GM18520 (cell line): Measurements from ENCODE around the gene EPB42.
"Not testable (repeated sequence)": the region's sequence is repeated elsewhere in the genome, so short reads cannot be mapped to it uniquely, and the experiment has no call there.

Source experiments
- ATAC-seq: cut with Tn5 transposase; IDR thresholded peaks from one replicate; pipeline ENCODE4 v1.9.1; 2021; ENCODE audit not compliant: unreplicated experiment

The EPB42 gene

GRCh38 chr15:43242616-43243015, 21.8 kb upstream of the EPB42 start:
- ATAC-seq, result no peak

GRCh38 chr15:43241100-43241499, 20.3 kb upstream of the EPB42 start:
- no peak for ATAC-seq

DNA sequence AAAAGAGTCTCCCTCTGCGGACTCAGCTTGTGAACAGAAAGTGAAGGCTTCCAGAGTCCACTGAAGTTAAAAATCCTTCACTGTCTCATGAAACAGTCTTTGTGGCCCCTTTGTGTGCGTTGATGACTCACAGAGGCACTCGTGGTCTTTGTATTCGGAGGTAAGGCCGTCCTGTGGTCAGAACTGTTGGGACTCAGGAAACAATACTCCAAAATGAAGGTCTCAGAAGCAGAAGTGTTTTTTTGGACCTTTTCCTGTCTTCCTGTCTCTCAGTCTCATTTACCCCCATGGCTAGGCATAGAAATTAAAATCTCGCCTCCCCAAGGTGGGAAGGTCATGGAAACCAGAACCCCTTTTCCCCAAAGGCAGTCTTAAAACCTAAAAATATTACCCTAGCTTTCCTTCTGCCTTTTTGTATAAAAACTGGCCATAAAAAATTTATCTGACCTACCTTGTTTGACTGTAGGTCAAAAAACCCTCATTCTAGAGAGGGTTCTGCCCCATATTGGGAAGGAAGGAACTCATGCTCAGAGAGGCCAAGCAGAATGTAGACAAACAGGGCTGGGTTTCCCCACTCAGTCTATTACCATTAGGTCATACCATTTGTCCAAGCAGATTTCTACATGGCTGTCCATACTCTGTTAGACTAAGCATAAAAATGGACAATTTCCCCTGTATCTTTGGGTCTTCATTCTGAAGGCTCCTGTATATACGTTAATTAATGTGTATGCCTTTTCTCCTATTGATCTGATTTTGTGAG, 19.1 kb upstream of the EPB42 start:
- no peak for ATAC-seq

- ATAC-seq, result no peak
Measured at GRCh38 chr15:43238671-43239131, 17.9 kb upstream of the EPB42 start.

GRCh38 chr15:43237842-43238470, 17.1 kb upstream of the EPB42 start:
- ATAC-seq, result no peak

- ATAC-seq, result no peak
Measured at GRCh38 chr15:43235536-43235935, 14.7 kb upstream of the EPB42 start.

DNA sequence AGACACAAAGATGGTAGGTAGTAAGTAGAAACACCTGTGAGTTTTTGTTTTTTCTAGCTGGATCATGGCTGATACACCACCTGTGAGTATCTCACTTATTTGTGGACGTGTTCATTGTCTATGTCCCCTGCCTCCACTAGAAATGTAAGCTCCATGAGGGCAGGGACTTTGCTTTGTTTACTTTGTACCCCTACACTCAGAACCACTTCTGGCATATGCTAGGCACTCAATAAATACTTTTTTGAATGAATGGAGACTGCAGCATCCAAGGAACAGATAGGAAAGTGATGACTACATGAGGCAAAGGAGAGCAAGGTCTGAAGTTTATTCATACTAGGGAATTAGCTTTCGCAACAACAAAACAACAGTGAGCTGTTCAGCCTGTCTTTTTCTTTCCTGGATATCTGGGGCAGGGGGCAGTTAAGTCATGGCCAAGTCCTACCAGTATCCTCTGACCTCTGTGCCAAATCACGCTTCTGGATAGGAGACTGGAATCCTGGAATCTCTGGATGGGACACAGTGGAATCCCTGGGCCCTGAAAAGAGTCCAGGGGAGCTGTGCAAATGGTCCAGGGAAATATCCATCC, 11.6 kb upstream of the EPB42 start:
- no peak for ATAC-seq

GRCh38 chr15:43230640-43231115, 9.9 kb upstream of the EPB42 start:
- no peak for ATAC-seq

GRCh38 chr15:43229977-43230376, 9.2 kb upstream of the EPB42 start:
- no peak for ATAC-seq

DNA sequence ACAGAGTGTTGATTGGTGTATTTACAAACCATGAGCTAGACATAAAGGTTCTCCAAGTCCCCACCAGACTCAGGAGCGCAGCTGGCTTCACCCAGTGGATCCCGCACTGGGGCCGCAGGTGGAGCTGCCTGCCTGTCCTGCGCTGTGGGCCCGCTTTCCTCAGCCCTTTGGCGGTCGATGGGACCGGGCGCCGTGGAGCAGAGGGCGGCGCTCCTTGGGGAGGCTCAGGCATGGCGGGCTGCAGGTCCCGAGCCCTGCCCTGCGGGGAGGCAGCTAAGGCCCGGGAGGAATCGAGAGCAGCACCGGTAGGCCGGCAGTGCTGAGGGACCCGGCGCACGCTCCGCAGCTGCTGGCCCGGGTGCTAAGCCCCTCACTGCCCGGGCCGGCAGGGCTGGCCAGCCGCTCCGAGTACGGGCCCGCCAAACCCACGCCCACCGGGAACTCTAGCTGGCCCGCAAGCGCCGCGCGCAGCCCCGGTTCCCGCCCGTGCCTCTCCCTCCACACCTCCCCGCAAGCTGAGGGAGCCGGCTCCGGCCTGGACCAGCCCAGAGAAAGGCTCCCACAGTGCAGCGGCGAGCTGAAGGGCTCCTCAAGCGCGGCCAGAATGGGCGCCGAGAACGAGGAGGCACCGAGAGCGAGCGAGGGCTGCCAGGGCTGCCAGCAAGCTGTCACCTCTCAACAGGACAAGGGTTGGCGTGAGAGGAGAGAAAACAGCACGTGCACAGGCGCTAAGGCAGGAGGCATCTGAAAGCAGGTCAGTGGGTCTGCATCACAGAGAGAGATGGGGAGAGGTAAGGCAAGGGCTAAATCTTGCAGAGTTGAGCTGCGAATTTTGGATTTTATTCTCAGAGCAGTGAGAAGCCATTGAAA, 5.9 kb upstream of the EPB42 start:
- no peak for ATAC-seq

- not testable (repeated sequence) for ATAC-seq
Measured at GRCh38 chr15:43225950-43226255, 5.1 kb upstream of the EPB42 start.

DNA sequence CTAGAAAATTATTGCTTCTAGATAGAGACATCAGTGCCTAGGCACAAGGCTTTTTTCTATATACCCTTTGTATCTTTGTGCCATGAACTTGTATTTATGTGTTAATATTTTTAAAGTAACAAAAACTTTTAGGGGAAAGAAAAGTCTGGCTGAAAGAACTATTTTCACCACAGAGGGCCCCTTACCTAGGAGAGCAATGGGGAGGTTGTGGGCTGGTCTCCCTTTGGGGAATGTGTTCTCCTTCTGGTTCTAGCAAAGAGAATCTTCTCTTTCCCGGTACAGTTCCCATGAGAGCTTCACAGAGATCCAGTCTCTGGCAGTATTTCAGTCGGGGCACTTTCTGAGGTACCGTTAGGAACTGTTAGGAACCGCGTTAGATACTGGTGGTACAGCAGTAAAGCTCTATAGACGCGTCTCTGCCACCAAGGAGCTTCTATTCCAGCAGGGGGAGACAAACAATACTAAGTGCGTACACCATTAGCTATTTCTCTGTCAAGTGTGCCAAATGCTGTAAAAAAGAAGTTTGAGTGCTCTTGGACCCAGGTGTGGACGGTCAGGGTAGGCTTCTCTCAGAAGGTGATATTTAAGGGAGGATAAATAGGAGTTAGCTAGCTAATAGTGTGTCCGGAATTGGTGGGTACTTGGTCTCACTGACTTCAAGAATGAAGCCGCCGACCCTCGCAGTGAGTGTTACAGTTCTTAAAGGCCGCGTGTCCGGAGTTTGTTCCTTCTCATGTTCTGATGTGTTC, 4.6 kb upstream of the EPB42 start:
- no peak for ATAC-seq

GRCh38 chr15:43221422-43221821, 604 bp upstream of the EPB42 start:
- ATAC-seq, result no peak

GRCh38 chr15:43219929-43220928, 589 bp downstream of the EPB42 start:
- ATAC-seq, result no peak

DNA sequence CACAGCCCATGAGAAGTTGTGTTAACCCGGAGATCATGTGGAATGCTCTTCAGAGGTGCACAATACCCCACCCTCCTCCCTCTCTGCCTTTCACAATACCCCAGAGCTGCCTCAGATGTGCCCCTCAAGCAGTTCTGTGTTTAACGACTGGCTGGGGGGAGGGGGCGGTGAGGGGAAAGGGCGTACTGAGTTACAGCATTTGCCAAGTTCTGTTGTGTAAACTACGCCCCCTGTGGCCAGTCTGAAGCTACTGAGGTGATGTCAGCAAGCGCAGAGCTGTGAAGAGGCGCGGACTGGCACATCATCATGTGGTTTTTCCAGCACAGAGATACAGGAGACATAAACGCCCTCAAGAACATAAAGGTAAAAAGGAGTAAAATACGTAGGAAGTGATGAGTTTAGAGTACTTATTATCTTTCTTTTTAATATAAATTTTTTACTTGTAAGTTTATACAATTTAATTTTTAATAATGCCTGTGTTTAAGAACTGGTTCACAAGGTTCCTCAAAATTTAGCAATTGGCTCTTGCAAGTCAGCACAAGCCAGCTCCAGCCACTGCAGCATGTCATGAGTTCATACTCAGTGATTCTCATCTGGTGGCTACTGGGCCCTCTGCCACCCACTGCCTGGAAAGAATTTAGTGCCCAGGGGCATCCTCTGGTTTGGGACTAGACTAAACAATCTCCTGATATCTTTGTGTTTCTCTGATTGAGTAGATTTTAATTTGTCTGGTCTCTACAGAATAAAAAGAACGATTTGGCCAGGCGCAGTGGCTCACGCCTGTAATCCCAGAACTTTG, 1.7 kb downstream of the EPB42 start:
- no peak for ATAC-seq

DNA sequence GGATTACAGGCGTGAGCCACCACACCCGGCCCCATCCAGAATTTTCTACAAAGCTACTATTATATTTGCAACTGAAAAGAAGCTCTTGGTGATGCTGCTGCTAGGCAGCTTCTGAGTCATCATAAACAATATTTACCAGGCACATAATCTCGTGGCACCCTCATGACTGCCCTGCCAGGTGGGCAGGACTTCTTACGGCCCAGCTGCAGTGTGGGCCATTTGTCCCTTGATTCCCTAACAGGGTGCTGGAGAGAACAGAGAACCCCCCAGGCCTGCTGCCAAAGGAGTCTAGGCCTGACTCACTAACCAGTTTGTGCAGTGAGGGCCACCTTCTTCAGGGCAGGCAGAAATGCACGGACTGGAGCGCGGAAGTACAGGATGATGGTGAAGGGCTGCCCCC, 4.9 kb downstream of the EPB42 start:
- ATAC-seq, result no peak

DNA sequence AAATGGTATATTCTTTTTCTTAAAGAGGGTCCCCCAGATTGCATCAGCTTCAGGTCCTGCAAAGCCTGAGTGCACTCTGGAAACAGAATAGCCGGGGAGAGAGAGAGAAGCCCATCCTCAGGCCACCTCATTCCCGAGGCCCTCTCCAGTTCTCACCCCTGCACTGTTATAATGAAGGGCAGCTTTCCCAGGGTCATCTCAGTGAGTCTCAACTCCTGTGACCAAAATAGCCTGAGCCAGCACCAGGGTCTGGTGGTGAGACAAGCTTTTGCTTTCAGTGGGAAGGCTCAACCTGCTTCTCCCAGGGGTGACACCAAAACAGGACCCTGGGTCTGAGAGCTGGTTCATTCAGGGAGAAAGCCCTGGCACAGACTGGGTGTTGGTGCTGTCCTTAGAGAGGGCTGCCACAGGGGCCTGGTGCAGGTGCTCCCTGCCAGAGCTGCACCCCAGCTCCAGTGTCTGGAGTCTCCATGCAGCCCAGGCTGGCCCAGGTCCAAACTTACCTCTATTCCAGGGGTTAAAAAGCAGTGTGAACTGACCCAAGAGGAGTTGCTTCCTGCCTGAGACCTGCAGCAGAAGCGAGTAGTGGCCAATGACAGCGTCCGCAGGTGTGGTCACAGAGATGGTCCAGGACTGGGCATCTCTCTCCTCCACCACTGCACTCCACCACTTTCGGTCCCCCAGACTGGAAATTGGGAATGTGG, 6.1 kb downstream of the EPB42 start:
- no peak for ATAC-seq

- ATAC-seq, result no peak
Measured at GRCh38 chr15:43214169-43214568, 6.6 kb downstream of the EPB42 start.
